Measurements from ENCODE around the gene EFCAB5. TPM values are rescaled to one million over a fixed set of nuclear protein-coding genes. Genes with fewer than 3 reads are reported as not detected.

The EFCAB5 gene
- total RNA-seq, 2 experiments from 2014 or later = 0.25 to 0.53 TPM

- Histone ChIP-seq H3K36me3 (ENCODE audit: insufficient read depth, low read length) (no peaks in the 10 kb centered on the region), H3K27me3 (ENCODE audit: control insufficient read depth in 1 of 2, insufficient read depth in 2 of 2, low read length in 2 of 2) (no peaks in the 10 kb centered on the region), H3K4me3 (ENCODE audit: low read length) (no peak overlapping the region), H3K4me1 (ENCODE audit: insufficient read depth, low read length) (no peaks in the 10 kb centered on the region), H3K9me3 (ENCODE audit: control insufficient read depth in 1 of 2, insufficient read depth in 1 of 2, low read length in 2 of 2) (peaks cover 0 to 7% of the 10 kb centered on the region in 2 experiments), H3K27ac (ENCODE audit: low read depth in 1 of 2, low read length in 2 of 2) (no peak overlapping the region)
- CTCF ChIA-PET = no interaction called here
- no peak for ATAC-seq (ENCODE audit: poor library complexity)
- Mint-ChIP-seq H3K9me3 (no peaks in the 10 kb centered on the region), H3K4me3 (no peak overlapping the region), H3K27ac (no peak overlapping the region), H3K36me3 (ENCODE audit: low read depth) (no peaks in the 10 kb centered on the region), H3K27me3 (no peaks in the 10 kb centered on the region), H3K4me1 (ENCODE audit: low read depth) (no peaks in the 10 kb centered on the region)
- no peak for DNase-seq
- TF ChIP-seq, protein P1, sequence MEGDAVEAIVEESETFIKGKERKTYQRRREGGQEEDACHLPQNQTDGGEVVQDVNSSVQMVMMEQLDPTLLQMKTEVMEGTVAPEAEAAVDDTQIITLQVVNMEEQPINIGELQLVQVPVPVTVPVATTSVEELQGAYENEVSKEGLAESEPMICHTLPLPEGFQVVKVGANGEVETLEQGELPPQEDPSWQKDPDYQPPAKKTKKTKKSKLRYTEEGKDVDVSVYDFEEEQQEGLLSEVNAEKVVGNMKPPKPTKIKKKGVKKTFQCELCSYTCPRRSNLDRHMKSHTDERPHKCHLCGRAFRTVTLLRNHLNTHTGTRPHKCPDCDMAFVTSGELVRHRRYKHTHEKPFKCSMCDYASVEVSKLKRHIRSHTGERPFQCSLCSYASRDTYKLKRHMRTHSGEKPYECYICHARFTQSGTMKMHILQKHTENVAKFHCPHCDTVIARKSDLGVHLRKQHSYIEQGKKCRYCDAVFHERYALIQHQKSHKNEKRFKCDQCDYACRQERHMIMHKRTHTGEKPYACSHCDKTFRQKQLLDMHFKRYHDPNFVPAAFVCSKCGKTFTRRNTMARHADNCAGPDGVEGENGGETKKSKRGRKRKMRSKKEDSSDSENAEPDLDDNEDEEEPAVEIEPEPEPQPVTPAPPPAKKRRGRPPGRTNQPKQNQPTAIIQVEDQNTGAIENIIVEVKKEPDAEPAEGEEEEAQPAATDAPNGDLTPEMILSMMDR (IDR thresholded peaks at IDR 0.05) = no peak
- POLR2A ChIA-PET = no interaction called here
- intact Hi-C loops (cut with DNase I, micrococcal nuclease) = no loop called here
Observed at GRCh38 chr17:29958947-29959657, 17.7 kb downstream of the EFCAB5 start.

GRCh38 chr17:29959658-29960337 is 18.4 kb downstream of the EFCAB5 start:
- Histone ChIP-seq H3K9me3 (ENCODE audit: control insufficient read depth in 1 of 2, insufficient read depth in 1 of 2, low read length in 2 of 2) (peaks cover 0 to under 1% of the 10 kb centered on the region in 2 experiments), H3K36me3 (ENCODE audit: insufficient read depth, low read length) (no peaks in the 10 kb centered on the region), H3K27me3 (ENCODE audit: control insufficient read depth in 1 of 2, insufficient read depth in 2 of 2, low read length in 2 of 2) (no peaks in the 10 kb centered on the region), H3K27ac (ENCODE audit: low read depth in 1 of 2, low read length in 2 of 2) (no peak overlapping the region), H3K4me1 (ENCODE audit: insufficient read depth, low read length) (no peaks in the 10 kb centered on the region), H3K4me3 (ENCODE audit: low read length) (no peak overlapping the region)
- Mint-ChIP-seq H3K27me3 (no peaks in the 10 kb centered on the region), H3K36me3 (ENCODE audit: low read depth) (no peaks in the 10 kb centered on the region), H3K9me3 (no peaks in the 10 kb centered on the region), H3K27ac (no peak overlapping the region), H3K4me3 (no peak overlapping the region), H3K4me1 (ENCODE audit: low read depth) (no peaks in the 10 kb centered on the region)
- ChIA-PET CTCF (no interaction called here), POLR2A (no interaction called here)
- TF ChIP-seq, protein P1 (IDR thresholded peaks at IDR 0.05) = no peak
- ATAC-seq (ENCODE audit: poor library complexity) (no peak), DNase-seq (no peak)
- intact Hi-C loops (cut with DNase I, micrococcal nuclease) = no loop called here

- Histone ChIP-seq H3K9me3 (ENCODE audit: control insufficient read depth in 1 of 2, insufficient read depth in 1 of 2, low read length in 2 of 2) (no peaks in the 10 kb centered on the region), H3K36me3 (ENCODE audit: insufficient read depth, low read length) (no peaks in the 10 kb centered on the region), H3K27ac (ENCODE audit: low read depth in 1 of 2, low read length in 2 of 2) (no peak overlapping the region), H3K27me3 (ENCODE audit: control insufficient read depth in 1 of 2, insufficient read depth in 2 of 2, low read length in 2 of 2) (no peaks in the 10 kb centered on the region), H3K4me3 (ENCODE audit: low read length) (no peak overlapping the region), H3K4me1 (ENCODE audit: insufficient read depth, low read length) (no peaks in the 10 kb centered on the region)
- ChIA-PET POLR2A (no interaction called here), CTCF (no interaction called here)
- Mint-ChIP-seq H3K27ac (no peak overlapping the region), H3K36me3 (ENCODE audit: low read depth) (no peaks in the 10 kb centered on the region), H3K9me3 (no peaks in the 10 kb centered on the region), H3K4me3 (no peak overlapping the region), H3K4me1 (ENCODE audit: low read depth) (no peaks in the 10 kb centered on the region), H3K27me3 (no peaks in the 10 kb centered on the region)
- intact Hi-C loops (cut with DNase I, micrococcal nuclease) = no loop called here
- ATAC-seq (ENCODE audit: poor library complexity) = no peak
- no peak for DNase-seq
- TF ChIP-seq, protein P1 (IDR thresholded peaks at IDR 0.05) = no peak
Observed at GRCh38 chr17:29962656-29963055, 21.2 kb downstream of the EFCAB5 start.
